NCI-H524 treated with DMSO at 0.1 percent for 48 hours (cell line): ENCODE measurements around the gene LRP4.

Experiments used
- DNase-seq: peaks from one replicate; lab custom pipeline; 2025; lab: John Stamatoyannopoulos, UW

LRP4 gene

GRCh38 chr11:46849631-46850030 lies 68.7 kb downstream of the LRP4 start:
- no peak for DNase-seq

GRCh38 chr11:46846510-46846830 lies 71.9 kb downstream of the LRP4 start:
- no peak for DNase-seq

- DNase-seq = peak; percentile 27
Observed at GRCh38 chr11:46845740-46846509, 72.4 kb downstream of the LRP4 start, which contains the start of gene CKAP5. TSS of gene CKAP5 (minus strand) at chr11:46846280. CDS start at chr11:46821231, 25,049 bp downstream.

GRCh38 chr11:46845440-46845739 lies 73.0 kb downstream of the LRP4 start:
- DNase-seq = no peak

GRCh38 chr11:46840116-46840515 lies 78.2 kb downstream of the LRP4 start:
- DNase-seq = no peak

- no peak for DNase-seq
Observed at GRCh38 chr11:46838501-46838900, 79.8 kb downstream of the LRP4 start.

GRCh38 chr11:46837860-46838259 lies 80.5 kb downstream of the LRP4 start:
- DNase-seq = no peak

- DNase-seq = no peak
Observed at GRCh38 chr11:46836870-46837269, 81.5 kb downstream of the LRP4 start.

- no peak for DNase-seq
Observed at GRCh38 chr11:46836431-46836830, 81.9 kb downstream of the LRP4 start.

- DNase-seq = no peak
Observed at GRCh38 chr11:46835897-46836296, 82.5 kb downstream of the LRP4 start.

- no peak for DNase-seq
Observed at GRCh38 chr11:46834821-46835220, 83.5 kb downstream of the LRP4 start.

GRCh38 chr11:46832511-46833214 lies 85.7 kb downstream of the LRP4 start:
- no peak for DNase-seq

- DNase-seq = no peak
Observed at GRCh38 chr11:46827995-46828394, 90.4 kb downstream of the LRP4 start.

GRCh38 chr11:46826310-46827044 lies 91.9 kb downstream of the LRP4 start:
- DNase-seq = no peak

- no peak for DNase-seq
Observed at GRCh38 chr11:46808799-46809431, 109.4 kb downstream of the LRP4 start.
